Colonic mucosa (tissue), 4 donors: Measurements from ENCODE around the gene SEC31A. TPM values are rescaled to one million over a fixed set of nuclear protein-coding genes. Genes with fewer than 3 reads are reported as not detected.

Experiments used
- DNase-seq: peaks from one replicate; pipeline ENCODE4 v3.0.0-alpha.2; 2020
- H3K27ac ChIP-seq: fragments of 200-600 bp; one replicate; pipeline ENCODE4 v1.8.0; 2021
- H3K27me3 ChIP-seq: fragments of 200-600 bp; one replicate; pipeline ENCODE4 v1.8.0; 2021
- H3K36me3 ChIP-seq: fragments of 200-600 bp; one replicate; pipeline ENCODE4 v1.8.0; 2021
- H3K4me1 ChIP-seq: fragments of 200-600 bp; one replicate; pipeline ENCODE4 v1.8.0; 2021; ENCODE audit warnings: mild to moderate bottlenecking
- H3K4me3 ChIP-seq: fragments of 200-600 bp; one replicate; pipeline ENCODE4 v1.8.0; 2021
- H3K9ac ChIP-seq, 2 donors: one replicate each; pipeline ENCODE4 v1.7.0; 2013; ENCODE audit warnings: control low read depth in 2 of 2, low read depth in 2 of 2, low read length in 2 of 2
- H3K9me3 ChIP-seq: fragments of 200-600 bp; one replicate; pipeline ENCODE4 v1.8.0; 2021
- intact Hi-C: fragments of 100-400 bp; cut with DNase I; formaldehyde crosslinking; loops from one replicate; pipeline ENCODE4 v1.14.1; 2022
- total RNA-seq, 2 donors: library from RNA; stranded (reverse); fragmentation: NEBNext Ultra II Directional in 1 of 2; extraction: Animal tissue kit (Norgen Biotek cat#: 25700) in 1 of 2; gene quantifications; one replicate each; pipeline ENCODE4 v1.2.1, GENCODE V29; 2021
- TF ChIP-seq, protein P1 (sequence below): fragments of 200-600 bp; IDR thresholded peaks from one replicate; pipeline ENCODE4 v1.8.0; 2022; ENCODE audit warnings: antibody characterized with exemption, mild to moderate bottlenecking
- donor health status: healthy.
- donor health status: DM: no; HTN: no; CAD: no.
- donor health status: DM: no; HTN: no; CAD: no.

Gene SEC31A
- total RNA-seq, 2 donors from 2014 or later, result 158 to 188 TPM

DNA sequence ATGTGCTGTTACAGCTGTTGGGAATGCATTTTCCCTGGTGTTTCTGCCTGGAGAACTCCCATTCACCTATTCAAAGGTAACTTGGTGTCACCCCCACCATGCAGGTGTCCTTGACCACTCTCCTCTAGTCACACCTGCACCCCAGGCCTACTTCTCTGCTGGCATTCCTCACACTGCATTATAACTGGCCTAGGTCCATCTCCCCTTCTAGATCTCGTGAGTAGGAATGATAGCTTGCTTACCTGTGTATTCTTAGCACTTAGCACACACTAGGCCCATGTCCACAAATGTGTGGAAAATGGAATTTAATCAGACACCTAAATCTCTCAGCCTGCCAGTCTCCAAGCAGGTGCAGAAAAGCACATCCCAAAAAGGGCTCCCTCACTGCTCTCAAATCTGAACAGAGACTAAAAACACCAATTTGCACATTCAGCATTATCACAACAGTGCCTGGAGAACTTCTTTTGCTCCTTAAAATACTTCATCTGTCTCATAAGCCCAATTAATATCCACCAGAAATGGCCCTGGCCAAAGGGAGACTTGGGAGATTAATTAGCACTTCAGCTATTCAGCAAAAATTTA, 110.7 kb downstream of the SEC31A start:
- Histone ChIP-seq H3K27me3 (no peaks in the 10 kb centered on the region), H3K9ac (no peak overlapping the region), H3K4me1 (peaks cover 5% of the 10 kb centered on the region), H3K36me3 (no peaks in the 10 kb centered on the region), H3K9me3 (no peaks in the 10 kb centered on the region), H3K27ac (no peak overlapping the region), H3K4me3 (no peak overlapping the region)
- no peak for DNase-seq
- TF ChIP-seq, protein P1, sequence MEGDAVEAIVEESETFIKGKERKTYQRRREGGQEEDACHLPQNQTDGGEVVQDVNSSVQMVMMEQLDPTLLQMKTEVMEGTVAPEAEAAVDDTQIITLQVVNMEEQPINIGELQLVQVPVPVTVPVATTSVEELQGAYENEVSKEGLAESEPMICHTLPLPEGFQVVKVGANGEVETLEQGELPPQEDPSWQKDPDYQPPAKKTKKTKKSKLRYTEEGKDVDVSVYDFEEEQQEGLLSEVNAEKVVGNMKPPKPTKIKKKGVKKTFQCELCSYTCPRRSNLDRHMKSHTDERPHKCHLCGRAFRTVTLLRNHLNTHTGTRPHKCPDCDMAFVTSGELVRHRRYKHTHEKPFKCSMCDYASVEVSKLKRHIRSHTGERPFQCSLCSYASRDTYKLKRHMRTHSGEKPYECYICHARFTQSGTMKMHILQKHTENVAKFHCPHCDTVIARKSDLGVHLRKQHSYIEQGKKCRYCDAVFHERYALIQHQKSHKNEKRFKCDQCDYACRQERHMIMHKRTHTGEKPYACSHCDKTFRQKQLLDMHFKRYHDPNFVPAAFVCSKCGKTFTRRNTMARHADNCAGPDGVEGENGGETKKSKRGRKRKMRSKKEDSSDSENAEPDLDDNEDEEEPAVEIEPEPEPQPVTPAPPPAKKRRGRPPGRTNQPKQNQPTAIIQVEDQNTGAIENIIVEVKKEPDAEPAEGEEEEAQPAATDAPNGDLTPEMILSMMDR, result no peak
- intact Hi-C loops, result no loop called here

DNA sequence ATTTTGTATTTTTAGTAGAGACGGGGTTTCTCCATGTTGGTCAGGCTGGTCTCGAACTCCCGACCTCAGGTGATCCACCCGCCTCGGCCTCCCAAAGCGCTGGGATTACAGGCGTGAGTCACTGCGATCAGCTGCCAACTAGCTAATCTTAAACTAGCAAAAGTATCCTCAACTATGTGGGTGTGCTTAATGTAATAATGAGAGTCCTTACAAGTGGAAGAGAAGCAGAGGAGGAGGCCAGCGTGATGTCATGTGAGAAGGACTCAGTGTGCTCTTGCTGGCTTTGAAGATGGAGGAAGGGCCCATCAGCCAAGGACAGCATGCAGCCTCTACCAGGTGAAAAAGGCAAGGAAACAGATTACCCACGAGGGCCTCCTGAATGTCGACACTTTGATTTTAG, 111.9 kb downstream of the SEC31A start:
- no peaks in the 10 kb centered on the region for H3K9me3 ChIP-seq
- no peak overlapping the region for H3K9ac ChIP-seq

DNA sequence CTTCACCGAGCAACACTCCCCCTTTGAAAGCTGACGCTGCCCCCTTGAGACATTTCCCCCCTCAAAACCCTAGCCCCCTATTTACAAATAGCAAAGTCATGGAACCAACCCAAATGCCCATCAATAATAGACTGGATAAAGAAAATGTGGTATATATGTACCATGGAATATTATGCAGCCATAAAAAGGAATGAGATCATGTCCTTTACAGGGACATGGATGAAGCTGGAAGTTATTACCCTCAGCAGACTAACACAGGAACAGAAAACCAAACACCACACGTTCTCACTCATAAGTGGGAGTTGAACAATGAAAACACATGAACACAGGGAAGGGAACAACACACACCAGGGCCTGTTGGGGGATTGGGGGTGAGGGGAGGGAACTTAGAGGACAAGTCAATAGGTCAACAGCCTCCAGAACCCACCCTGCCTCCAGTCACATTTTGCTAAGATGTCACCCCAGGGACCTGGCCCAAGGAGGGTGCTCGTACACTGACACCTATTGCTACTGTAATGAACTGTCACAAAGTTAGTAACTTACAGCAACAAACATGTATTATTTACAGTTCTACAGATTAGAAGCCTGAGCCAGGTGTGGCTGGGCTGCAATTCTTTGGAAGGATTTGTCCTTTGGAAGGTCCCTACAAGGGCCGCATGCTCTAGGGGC, 113.0 kb downstream of the SEC31A start:
- no peak overlapping the region for H3K27ac ChIP-seq
- H3K36me3 ChIP-seq, result no peaks in the 10 kb centered on the region
- TF ChIP-seq, protein P1, result no peak
- no peak for DNase-seq
- H3K9me3 ChIP-seq, result no peaks in the 10 kb centered on the region
- intact Hi-C loops, result no loop called here
- H3K27me3 ChIP-seq, result no peaks in the 10 kb centered on the region
- H3K4me1 ChIP-seq, result peaks cover 5% of the 10 kb centered on the region
- no peak overlapping the region for H3K9ac ChIP-seq
- H3K4me3 ChIP-seq, result no peak overlapping the region

More for the DNA sequence above, 111.9 kb downstream of the SEC31A start:
- Histone ChIP-seq H3K27ac (no peak overlapping the region), H3K27me3 (no peaks in the 10 kb centered on the region), H3K4me3 (no peak overlapping the region), H3K4me1 (peaks cover 5% of the 10 kb centered on the region), H3K36me3 (no peaks in the 10 kb centered on the region)
- intact Hi-C loops, result no loop called here
- TF ChIP-seq, protein P1, result no peak
- no peak for DNase-seq

DNA sequence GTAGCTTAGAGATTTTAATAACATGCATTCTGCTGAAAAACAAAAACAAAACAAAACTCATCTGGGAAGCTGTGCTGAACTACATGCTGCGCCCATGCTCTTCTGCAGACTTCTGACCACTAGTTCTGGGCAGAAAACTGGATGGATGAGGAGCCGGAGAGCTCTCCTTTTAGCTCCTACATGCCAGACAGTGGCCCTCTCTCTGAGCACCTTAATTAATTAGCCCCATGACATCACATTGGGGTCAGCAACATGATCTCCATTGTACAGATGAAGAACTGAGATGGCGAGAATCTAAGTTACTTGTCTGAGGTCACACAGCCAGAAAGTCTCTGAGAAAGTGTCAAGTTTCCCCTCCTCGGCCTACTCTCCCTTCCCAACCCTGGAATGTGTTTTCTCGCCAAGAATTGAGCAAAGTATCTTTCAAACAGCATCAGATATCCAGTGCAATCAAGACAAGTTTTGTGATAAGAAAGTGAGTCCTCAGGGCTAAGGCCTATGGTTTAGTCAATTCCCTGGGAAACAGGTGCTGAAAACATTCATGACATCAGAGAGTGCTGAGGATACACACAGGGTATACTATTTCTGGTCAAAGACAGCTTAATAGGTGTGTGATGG, 113.9 kb downstream of the SEC31A start:
- intact Hi-C loops, result no loop called here
- H3K36me3 ChIP-seq, result no peaks in the 10 kb centered on the region
- H3K4me3 ChIP-seq, result no peak overlapping the region
- H3K9ac ChIP-seq, result no peak overlapping the region
- TF ChIP-seq, protein P1, result no peak
- H3K27me3 ChIP-seq, result no peaks in the 10 kb centered on the region
- H3K27ac ChIP-seq, result no peak overlapping the region
- no peak for DNase-seq
- H3K4me1 ChIP-seq, result peaks cover 5% of the 10 kb centered on the region
- no peaks in the 10 kb centered on the region for H3K9me3 ChIP-seq

DNA sequence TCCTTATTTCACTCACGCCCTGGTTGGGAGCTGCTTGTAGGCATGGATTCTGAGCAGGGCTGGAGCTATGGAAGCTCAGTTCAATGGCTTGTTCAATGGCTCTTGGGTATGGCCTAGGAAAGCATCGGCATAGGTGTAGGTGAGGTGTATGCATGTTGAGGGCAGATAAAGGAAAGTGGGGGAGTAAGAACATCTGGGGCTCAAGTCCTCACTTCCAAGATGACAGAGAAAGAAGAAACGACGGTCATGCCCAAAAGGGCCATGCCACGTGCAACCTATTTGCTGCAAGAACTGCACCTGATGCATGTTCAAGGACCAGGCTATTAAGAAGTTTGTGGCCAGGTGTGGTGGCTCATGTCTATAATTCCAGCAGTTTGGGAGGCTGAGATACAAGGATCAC, 115.7 kb downstream of the SEC31A start:
- Histone ChIP-seq H3K4me1 (no peaks in the 10 kb centered on the region), H3K27me3 (no peaks in the 10 kb centered on the region), H3K27ac (no peak overlapping the region), H3K9ac (no peak overlapping the region), H3K36me3 (no peaks in the 10 kb centered on the region), H3K4me3 (no peak overlapping the region), H3K9me3 (no peaks in the 10 kb centered on the region)
- TF ChIP-seq, protein P1, result no peak
- intact Hi-C loops, result no loop called here
- no peak for DNase-seq
